ENCODE measurements around the gene CRTC1.

GRCh38 chr19:18636183-18636968 is 47.1 kb upstream of the CRTC1 start:
- TF ChIP-seq CTCF (IDR thresholded peaks at IDR 0.05) (no peak), POLR2A (IDR thresholded peaks at IDR 0.05) (no peak)

Data from heart left ventricle (tissue), 13 donors.